Vagina (tissue), 2 donors: ENCODE data around the gene EHBP1L1. TPM values are rescaled to one million over a fixed set of nuclear protein-coding genes. Genes with fewer than 3 reads are reported as not detected.

Experiments used
- DNase-seq, 2 donors: peaks; one replicate each; pipeline ENCODE4 v3.0.0-alpha.2; 2017; ENCODE audit errors: extremely low spot score in 2 of 2
- H3K27ac ChIP-seq: fragments of 200-600 bp; sonication (generic); one replicate; pipeline ENCODE4 v1.5.1; 2019
- H3K27me3 ChIP-seq: fragments of 200-600 bp; sonication (generic); one replicate; pipeline ENCODE4 v1.5.1; 2019
- H3K36me3 ChIP-seq, 2 donors: fragments of 200-600 bp; sonication (generic); one replicate each; pipeline ENCODE4 v1.5.1; 2017 to 2019
- H3K4me1 ChIP-seq: fragments of 200-600 bp; sonication (generic); one replicate; pipeline ENCODE4 v1.5.1; 2019
- H3K4me3 ChIP-seq, 2 donors: fragments of 200-600 bp; sonication (generic); 1 replicate in 1 of 2; 2 replicates in 1 of 2; pipeline ENCODE4 v1.5.1; 2016 to 2019
- H3K9me3 ChIP-seq: fragments of 200-600 bp; sonication (generic); one replicate; pipeline ENCODE4 v1.5.1; 2019
- POLR2A ChIP-seq, 2 donors: fragments of 450-650 bp; IDR thresholded peaks; one replicate each; pipeline ENCODE4 v1.6.1; 2017; ENCODE audit warnings: antibody characterized with exemption in 2 of 2, mild to moderate bottlenecking in 2 of 2, moderate library complexity in 2 of 2
- POLR2AphosphoS5 ChIP-seq, 2 donors: sonication (generic); formaldehyde crosslinking; IDR thresholded peaks; one replicate each; pipeline ENCODE4 v1.9.0; 2017; ENCODE audit warnings: antibody characterized with exemption in 2 of 2, mild to moderate bottlenecking in 2 of 2, low read depth in 1 of 2; ENCODE audit not compliant: insufficient read depth in 1 of 2
- intact Hi-C: fragments of 100-400 bp; cut with DNase I; formaldehyde crosslinking; loops from one replicate; pipeline ENCODE4 v1.15.1; 2023
- total RNA-seq: library from RNA; depleted of rRNA; stranded (reverse); fragments of >200 nt; gene quantifications from one replicate; pipeline ENCODE4 v1.2.3, GENCODE V29; 2016
- TF ChIP-seq, protein P1 (sequence below), 3 experiments: fragments of 450-650 bp in 2 of 3; fragments of 200-600 bp in 1 of 3; sonication (generic) in 1 of 3; IDR thresholded peaks; one replicate each; pipeline ENCODE4 v1.5.1; 2017 to 2019; ENCODE audit warnings: antibody characterized with exemption in 3 of 3, mild to moderate bottlenecking in 2 of 3, moderate library complexity in 2 of 3

The EHBP1L1 gene
- total RNA-seq, 1 donor from 2014 or later = 123 TPM

DNA sequence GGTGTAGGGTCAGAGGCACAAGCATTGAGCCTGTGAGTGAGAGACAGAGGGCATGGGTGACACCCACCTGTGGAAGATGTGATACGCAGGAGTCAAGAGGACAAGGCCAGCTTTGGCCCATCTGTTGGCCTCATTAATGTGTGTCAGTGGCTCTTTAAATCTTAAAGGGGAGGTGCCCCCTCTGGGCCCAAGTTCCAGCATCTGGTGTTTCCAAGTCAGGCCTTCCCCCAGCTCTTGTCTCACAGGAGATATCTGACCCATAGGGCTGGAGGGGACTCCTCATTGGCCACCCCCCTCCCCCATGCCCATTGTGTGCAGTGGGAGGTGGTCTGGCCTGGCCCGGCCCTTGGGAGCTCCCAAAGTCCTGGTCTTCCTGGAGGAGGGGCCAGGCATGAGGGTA, 10.8 kb downstream of the EHBP1L1 start:
- Histone ChIP-seq H3K4me3 (no peak overlapping the region), H3K27ac (no peak overlapping the region), H3K4me1 (peaks cover 11% of the 10 kb centered on the region), H3K9me3 (no peaks in the 10 kb centered on the region), H3K36me3 (peaks cover 0 to 24% of the 10 kb centered on the region in 2 donors), H3K27me3 (no peaks in the 10 kb centered on the region)
- TF ChIP-seq POLR2AphosphoS5 (IDR thresholded peaks at IDR 0.05; ENCODE audit: insufficient read depth in 1 of 2, low read depth in 1 of 2) = no peak
- TF ChIP-seq POLR2A (IDR thresholded peaks at IDR 0.05) = no peak
- TF ChIP-seq, protein P1, sequence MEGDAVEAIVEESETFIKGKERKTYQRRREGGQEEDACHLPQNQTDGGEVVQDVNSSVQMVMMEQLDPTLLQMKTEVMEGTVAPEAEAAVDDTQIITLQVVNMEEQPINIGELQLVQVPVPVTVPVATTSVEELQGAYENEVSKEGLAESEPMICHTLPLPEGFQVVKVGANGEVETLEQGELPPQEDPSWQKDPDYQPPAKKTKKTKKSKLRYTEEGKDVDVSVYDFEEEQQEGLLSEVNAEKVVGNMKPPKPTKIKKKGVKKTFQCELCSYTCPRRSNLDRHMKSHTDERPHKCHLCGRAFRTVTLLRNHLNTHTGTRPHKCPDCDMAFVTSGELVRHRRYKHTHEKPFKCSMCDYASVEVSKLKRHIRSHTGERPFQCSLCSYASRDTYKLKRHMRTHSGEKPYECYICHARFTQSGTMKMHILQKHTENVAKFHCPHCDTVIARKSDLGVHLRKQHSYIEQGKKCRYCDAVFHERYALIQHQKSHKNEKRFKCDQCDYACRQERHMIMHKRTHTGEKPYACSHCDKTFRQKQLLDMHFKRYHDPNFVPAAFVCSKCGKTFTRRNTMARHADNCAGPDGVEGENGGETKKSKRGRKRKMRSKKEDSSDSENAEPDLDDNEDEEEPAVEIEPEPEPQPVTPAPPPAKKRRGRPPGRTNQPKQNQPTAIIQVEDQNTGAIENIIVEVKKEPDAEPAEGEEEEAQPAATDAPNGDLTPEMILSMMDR (IDR thresholded peaks at IDR 0.05) = no peak
- intact Hi-C loops = no loop called here
- no peak for DNase-seq

DNA sequence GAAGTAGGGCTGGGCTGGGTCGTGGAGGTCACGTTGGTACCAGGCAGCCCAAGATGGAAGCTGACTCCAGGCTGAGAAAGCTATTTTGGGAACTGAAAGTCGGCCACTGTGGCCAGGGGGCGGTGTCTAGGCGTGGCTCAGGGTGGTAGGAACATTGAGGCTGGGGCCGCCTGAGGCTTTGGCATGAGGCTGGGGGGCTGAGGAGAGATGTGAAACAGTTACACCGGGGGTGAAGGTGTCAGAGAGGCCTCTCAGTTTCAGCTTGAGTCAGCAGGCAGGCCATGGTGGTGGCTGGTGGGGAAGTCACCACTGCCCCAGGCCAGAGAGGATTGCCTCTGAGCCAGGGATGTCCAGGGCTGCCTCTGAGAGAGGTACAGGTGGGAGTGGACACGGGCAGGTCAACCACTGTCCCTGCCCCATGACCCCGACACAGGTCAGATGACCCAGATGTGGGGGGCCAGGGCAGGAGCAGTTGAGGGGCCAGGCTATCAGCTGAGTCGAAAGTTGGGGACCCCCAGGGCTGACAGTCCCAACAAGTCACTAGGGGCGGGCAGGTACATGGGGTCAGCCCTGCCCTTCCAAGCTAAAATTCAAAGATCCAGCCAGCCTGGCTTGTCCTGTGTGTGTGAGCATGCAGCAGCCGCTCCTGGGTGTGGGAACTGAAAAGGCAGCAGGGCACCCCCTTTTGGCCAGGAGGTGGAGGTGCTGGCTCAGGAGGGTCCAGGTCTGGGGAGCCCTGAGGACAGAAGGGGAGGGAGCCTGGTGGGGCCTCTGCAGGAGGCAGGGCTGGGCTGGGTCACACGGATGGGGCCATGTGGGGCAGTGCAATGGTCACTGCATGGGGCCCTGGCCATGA, 12.6 kb downstream of the EHBP1L1 start:
- intact Hi-C loops = no loop called here
- H3K4me1 ChIP-seq = peaks cover 22% of the 10 kb centered on the region
- no peak overlapping the region for H3K4me3 ChIP-seq
- H3K27me3 ChIP-seq = no peaks in the 10 kb centered on the region
- no peak for DNase-seq
- TF ChIP-seq, protein P1 (IDR thresholded peaks at IDR 0.05) = peak in 1 of 3 experiments; percentile 40
- no peak for TF ChIP-seq POLR2AphosphoS5 (IDR thresholded peaks at IDR 0.05; ENCODE audit: insufficient read depth in 1 of 2, low read depth in 1 of 2)
- peak overlapping the region; percentile 51 for H3K27ac ChIP-seq
- H3K9me3 ChIP-seq = no peaks in the 10 kb centered on the region
- H3K36me3 ChIP-seq = peaks cover 0 to 17% of the 10 kb centered on the region in 2 donors

DNA sequence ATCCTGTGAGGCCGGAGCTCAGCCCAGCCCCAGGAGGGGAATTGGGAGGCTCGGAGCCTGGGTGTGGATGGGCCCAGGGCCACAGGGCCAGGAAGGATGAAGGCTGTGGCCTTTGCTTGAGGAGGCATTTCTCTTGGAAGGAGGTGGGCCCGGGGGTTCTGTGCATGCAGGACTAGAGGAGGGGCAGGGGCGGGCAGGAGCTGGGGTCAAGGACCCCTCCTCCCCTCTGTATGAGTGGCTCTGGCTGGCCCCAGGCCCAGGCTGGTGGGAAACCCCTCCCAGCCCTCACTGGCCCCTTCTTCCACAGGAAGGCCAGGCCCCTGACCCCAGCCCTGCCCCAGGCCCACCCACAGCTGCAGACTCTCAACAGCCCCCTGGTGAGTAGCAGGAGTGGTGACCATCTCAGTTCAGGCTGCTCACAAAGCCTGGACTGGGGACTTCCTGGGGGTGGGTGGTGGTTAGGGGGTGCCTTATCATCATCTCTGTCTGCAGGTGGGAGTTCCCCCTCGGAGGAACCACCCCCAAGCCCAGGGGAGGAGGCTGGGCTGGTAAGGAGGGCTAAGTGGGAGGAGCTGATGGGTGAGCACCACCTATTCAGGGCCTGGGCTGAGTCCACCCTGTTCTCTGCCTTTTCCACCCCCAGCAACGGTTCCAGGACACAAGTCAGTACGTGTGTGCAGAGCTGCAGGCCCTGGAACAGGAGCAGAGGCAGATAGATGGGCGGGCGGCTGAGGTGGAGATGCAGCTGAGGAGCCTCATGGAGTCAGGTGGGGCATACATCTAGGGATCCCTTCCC, 13.8 kb downstream of the EHBP1L1 start:
- Histone ChIP-seq H3K4me1 (peaks cover 34% of the 10 kb centered on the region), H3K36me3 (peaks cover 0 to 6% of the 10 kb centered on the region in 2 donors)
- intact Hi-C loops = no loop called here

DNA sequence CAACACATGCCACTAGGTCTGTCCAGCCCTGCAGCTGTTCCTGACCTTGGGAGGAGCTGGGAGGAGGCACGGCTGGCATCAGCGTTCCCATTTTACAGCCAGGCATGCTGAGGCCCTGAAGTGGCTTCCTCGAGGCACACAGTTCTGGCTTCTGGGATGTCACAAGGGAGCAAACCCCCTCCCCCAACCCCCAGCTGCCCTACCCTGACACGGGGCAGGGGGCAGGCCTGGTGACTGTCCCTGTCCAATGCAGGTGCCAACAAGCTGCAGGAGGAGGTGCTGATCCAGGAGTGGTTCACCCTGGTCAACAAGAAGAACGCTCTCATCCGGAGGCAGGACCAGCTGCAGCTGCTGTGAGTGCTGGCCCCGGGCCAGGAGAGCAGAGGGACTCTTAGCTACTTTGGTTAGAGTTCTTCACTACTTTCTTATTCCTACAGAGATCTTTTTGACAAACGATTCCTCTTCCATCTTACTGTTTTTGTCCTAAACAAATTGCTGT, 14.4 kb downstream of the EHBP1L1 start:
- no peak overlapping the region for H3K4me3 ChIP-seq
- intact Hi-C loops = no loop called here
- DNase-seq = no peak
- H3K27ac ChIP-seq = no peak overlapping the region
- peaks cover 41% of the 10 kb centered on the region for H3K4me1 ChIP-seq
- H3K36me3 ChIP-seq = peaks cover 0 to 6% of the 10 kb centered on the region in 2 donors
- no peaks in the 10 kb centered on the region for H3K27me3 ChIP-seq
- TF ChIP-seq, protein P1 (IDR thresholded peaks at IDR 0.05) = no peak
- TF ChIP-seq POLR2AphosphoS5 (IDR thresholded peaks at IDR 0.05; ENCODE audit: insufficient read depth in 1 of 2, low read depth in 1 of 2) = no peak
- TF ChIP-seq POLR2A (IDR thresholded peaks at IDR 0.05) = no peak
- H3K9me3 ChIP-seq = no peaks in the 10 kb centered on the region

More for the DNA sequence above, 13.8 kb downstream of the EHBP1L1 start:
- no peaks in the 10 kb centered on the region for H3K27me3 ChIP-seq
- H3K27ac ChIP-seq = no peak overlapping the region
- TF ChIP-seq, protein P1 (IDR thresholded peaks at IDR 0.05) = no peak
- no peak for TF ChIP-seq POLR2AphosphoS5 (IDR thresholded peaks at IDR 0.05; ENCODE audit: insufficient read depth in 1 of 2, low read depth in 1 of 2)
- no peak for TF ChIP-seq POLR2A (IDR thresholded peaks at IDR 0.05)
- no peak for DNase-seq
- no peaks in the 10 kb centered on the region for H3K9me3 ChIP-seq
- no peak overlapping the region for H3K4me3 ChIP-seq
